ENCODE data around the gene ANKRD13B. TPM values are rescaled to one million over a fixed set of nuclear protein-coding genes. Genes with fewer than 3 reads are reported as not detected.

The ANKRD13B gene
- total and polyA plus RNA-seq, 2 of the 13 experiments (the other 11 are each of a cell fraction or from before 2014, with no cell fraction given) = 1.7 to 1.8 TPM

DNA sequence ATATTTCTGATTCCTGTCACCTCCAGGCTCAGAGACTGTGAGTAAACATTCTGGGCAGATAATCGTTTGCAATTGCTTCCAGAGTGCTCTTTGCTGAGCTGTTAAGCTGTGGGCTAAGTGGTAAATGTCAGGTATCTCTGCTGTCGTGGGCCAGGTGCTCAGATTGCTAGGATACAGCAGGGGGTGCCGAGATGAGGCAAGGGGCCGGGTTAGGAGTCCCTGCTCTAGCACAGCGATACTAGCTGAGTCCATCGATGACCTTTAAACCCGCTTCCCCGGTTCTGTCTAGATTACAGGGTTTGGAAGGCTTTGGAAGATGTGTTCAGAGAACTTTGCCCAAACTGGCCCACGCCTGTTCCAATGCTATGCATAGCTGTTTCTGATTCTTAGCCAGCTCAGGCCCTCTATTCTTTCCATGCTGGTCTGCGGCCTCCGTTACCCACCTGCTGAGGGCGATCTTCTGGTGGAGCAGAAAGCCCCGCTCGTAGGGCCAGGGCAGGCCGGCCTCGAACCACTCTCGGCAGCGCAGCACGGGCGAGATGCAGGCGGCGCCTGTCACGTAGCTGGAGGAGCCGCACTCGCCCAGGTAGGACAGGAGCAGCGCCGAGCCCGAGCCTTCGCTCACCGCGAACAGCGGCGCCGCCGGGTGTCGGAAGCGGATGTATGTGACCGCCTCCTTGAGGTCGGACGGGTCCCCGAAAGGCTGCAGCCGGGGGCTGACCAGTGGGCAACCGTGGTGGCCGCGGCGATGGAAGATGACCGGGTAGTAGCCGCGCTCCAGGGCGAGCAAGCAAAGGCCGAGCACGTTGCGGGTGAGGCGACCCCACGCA is 27.1 kb upstream of the ANKRD13B start (continued):
- no peak for TF ChIP-seq TBP (CRISPR knock-in tag; IDR thresholded peaks at IDR 0.05)
- TF ChIP-seq SMAD9 (CRISPR knock-in tag; IDR thresholded peaks at IDR 0.05) = no peak
- TF ChIP-seq, protein P1, sequence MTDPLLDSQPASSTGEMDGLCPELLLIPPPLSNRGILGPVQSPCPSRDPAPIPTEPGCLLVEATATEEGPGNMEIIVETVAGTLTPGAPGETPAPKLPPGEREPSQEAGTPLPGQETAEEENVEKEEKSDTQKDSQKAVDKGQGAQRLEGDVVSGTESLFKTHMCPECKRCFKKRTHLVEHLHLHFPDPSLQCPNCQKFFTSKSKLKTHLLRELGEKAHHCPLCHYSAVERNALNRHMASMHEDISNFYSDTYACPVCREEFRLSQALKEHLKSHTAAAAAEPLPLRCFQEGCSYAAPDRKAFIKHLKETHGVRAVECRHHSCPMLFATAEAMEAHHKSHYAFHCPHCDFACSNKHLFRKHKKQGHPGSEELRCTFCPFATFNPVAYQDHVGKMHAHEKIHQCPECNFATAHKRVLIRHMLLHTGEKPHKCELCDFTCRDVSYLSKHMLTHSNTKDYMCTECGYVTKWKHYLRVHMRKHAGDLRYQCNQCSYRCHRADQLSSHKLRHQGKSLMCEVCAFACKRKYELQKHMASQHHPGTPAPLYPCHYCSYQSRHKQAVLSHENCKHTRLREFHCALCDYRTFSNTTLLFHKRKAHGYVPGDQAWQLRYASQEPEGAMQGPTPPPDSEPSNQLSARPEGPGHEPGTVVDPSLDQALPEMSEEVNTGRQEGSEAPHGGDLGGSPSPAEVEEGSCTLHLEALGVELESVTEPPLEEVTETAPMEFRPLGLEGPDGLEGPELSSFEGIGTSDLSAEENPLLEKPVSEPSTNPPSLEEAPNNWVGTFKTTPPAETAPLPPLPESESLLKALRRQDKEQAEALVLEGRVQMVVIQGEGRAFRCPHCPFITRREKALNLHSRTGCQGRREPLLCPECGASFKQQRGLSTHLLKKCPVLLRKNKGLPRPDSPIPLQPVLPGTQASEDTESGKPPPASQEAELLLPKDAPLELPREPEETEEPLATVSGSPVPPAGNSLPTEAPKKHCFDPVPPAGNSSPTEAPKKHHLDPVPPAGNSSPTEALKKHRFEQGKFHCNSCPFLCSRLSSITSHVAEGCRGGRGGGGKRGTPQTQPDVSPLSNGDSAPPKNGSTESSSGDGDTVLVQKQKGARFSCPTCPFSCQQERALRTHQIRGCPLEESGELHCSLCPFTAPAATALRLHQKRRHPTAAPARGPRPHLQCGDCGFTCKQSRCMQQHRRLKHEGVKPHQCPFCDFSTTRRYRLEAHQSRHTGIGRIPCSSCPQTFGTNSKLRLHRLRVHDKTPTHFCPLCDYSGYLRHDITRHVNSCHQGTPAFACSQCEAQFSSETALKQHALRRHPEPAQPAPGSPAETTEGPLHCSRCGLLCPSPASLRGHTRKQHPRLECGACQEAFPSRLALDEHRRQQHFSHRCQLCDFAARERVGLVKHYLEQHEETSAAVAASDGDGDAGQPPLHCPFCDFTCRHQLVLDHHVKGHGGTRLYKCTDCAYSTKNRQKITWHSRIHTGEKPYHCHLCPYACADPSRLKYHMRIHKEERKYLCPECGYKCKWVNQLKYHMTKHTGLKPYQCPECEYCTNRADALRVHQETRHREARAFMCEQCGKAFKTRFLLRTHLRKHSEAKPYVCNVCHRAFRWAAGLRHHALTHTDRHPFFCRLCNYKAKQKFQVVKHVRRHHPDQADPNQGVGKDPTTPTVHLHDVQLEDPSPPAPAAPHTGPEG (CRISPR knock-in tag; IDR thresholded peaks at IDR 0.05) = no peak
- TF ChIP-seq NFRKB (IDR thresholded peaks at IDR 0.05) = no peak
- TF ChIP-seq SRY (CRISPR knock-in tag; IDR thresholded peaks at IDR 0.05) = no peak
- TF ChIP-seq, protein P2, sequence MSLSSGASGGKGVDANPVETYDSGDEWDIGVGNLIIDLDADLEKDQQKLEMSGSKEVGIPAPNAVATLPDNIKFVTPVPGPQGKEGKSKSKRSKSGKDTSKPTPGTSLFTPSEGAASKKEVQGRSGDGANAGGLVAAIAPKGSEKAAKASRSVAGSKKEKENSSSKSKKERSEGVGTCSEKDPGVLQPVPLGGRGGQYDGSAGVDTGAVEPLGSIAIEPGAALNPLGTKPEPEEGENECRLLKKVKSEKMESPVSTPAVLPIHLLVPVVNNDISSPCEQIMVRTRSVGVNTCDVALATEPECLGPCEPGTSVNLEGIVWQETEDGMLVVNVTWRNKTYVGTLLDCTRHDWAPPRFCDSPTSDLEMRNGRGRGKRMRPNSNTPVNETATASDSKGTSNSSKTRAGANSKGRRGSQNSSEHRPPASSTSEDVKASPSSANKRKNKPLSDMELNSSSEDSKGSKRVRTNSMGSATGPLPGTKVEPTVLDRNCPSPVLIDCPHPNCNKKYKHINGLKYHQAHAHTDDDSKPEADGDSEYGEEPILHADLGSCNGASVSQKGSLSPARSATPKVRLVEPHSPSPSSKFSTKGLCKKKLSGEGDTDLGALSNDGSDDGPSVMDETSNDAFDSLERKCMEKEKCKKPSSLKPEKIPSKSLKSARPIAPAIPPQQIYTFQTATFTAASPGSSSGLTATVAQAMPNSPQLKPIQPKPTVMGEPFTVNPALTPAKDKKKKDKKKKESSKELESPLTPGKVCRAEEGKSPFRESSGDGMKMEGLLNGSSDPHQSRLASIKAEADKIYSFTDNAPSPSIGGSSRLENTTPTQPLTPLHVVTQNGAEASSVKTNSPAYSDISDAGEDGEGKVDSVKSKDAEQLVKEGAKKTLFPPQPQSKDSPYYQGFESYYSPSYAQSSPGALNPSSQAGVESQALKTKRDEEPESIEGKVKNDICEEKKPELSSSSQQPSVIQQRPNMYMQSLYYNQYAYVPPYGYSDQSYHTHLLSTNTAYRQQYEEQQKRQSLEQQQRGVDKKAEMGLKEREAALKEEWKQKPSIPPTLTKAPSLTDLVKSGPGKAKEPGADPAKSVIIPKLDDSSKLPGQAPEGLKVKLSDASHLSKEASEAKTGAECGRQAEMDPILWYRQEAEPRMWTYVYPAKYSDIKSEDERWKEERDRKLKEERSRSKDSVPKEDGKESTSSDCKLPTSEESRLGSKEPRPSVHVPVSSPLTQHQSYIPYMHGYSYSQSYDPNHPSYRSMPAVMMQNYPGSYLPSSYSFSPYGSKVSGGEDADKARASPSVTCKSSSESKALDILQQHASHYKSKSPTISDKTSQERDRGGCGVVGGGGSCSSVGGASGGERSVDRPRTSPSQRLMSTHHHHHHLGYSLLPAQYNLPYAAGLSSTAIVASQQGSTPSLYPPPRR (CRISPR knock-in tag; IDR thresholded peaks at IDR 0.05; ENCODE audit: borderline replicate concordance) = no peak; the same call in 1 of the 2 replicates
- TF ChIP-seq ZSCAN21 (CRISPR knock-in tag; IDR thresholded peaks at IDR 0.05; ENCODE audit: borderline replicate concordance) = no peak
- no peak for TF ChIP-seq HCFC1 (IDR thresholded peaks at IDR 0.05; ENCODE audit: low read depth, low read length)
- TF ChIP-seq WIZ (CRISPR knock-in tag; IDR thresholded peaks at IDR 0.05) = no peak
- no peak for TF ChIP-seq FOXA1 (IDR thresholded peaks at IDR 0.05)
- 0 out of 2 replicates have a peak, but pooled peaks have one; percentile 9 for TF ChIP-seq FOXA1 (CRISPR knock-in tag; IDR thresholded peaks at IDR 0.05)
- TF ChIP-seq ZFP62 (CRISPR knock-in tag; IDR thresholded peaks at IDR 0.05) = no peak
- no peak for TF ChIP-seq KAT2B (IDR thresholded peaks at IDR 0.05; ENCODE audit: borderline replicate concordance, low read depth, low read length)
- TF ChIP-seq CHD2 (IDR thresholded peaks at IDR 0.05; ENCODE audit: low read depth, low read length) = no peak
- no peak; the same call in 1 of the 2 replicates for TF ChIP-seq ZNF773 (CRISPR knock-in tag; IDR thresholded peaks at IDR 0.05; ENCODE audit: borderline replicate concordance)
- TF ChIP-seq, protein P3, sequence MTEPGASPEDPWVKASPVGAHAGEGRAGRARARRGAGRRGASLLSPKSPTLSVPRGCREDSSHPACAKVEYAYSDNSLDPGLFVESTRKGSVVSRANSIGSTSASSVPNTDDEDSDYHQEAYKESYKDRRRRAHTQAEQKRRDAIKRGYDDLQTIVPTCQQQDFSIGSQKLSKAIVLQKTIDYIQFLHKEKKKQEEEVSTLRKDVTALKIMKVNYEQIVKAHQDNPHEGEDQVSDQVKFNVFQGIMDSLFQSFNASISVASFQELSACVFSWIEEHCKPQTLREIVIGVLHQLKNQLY (CRISPR knock-in tag; IDR thresholded peaks at IDR 0.05) = no peak
- no peak for TF ChIP-seq ZNF788 (CRISPR knock-in tag; IDR thresholded peaks at IDR 0.05; ENCODE audit: borderline replicate concordance)

Measured in HepG2 (cell line).